Osteocyte (in vitro differentiated cells): ENCODE measurements around the gene PRLR. TPM values are rescaled to one million over a fixed set of nuclear protein-coding genes. Genes with fewer than 3 reads are reported as not detected.
"Not testable (repeated sequence)": the region's sequence is repeated elsewhere in the genome, so short reads cannot be mapped to it uniquely, and the experiment has no call there.

Source experiments
- DNase-seq: peaks from one replicate; pipeline ENCODE4 v3.0.0; 2021; ENCODE audit warnings: mixed read lengths; ENCODE audit not compliant: unreplicated experiment; ENCODE audit errors: extremely low spot score
- H3K27ac Mint-ChIP-seq: one replicate; pipeline ENCODE4 v1.8.0; 2021; ENCODE audit warnings: mild to moderate bottlenecking, mixed read lengths; ENCODE audit not compliant: unreplicated experiment
- H3K27me3 Mint-ChIP-seq: one replicate; pipeline ENCODE4 v1.8.0; 2021; ENCODE audit warnings: mixed read lengths; ENCODE audit not compliant: unreplicated experiment
- H3K36me3 Mint-ChIP-seq: one replicate; pipeline ENCODE4 v1.8.0; 2021; ENCODE audit warnings: mixed read lengths; ENCODE audit not compliant: unreplicated experiment
- H3K4me1 Mint-ChIP-seq: one replicate; pipeline ENCODE4 v1.8.0; 2021; ENCODE audit warnings: mixed read lengths; ENCODE audit not compliant: unreplicated experiment
- H3K4me3 Mint-ChIP-seq: one replicate; pipeline ENCODE4 v1.8.0; 2021; ENCODE audit warnings: mild to moderate bottlenecking, moderate library complexity, mixed read lengths; ENCODE audit not compliant: unreplicated experiment
- H3K9me3 Mint-ChIP-seq: one replicate; pipeline ENCODE4 v1.8.0; 2021; ENCODE audit warnings: mixed read lengths; ENCODE audit not compliant: unreplicated experiment
- CTCF ChIP-seq: fragments of 200-600 bp; sonication (generic); IDR thresholded peaks from 2 replicates; pipeline ENCODE4 v1.5.0; 2021; ENCODE audit warnings: antibody characterized with exemption, mild to moderate bottlenecking, moderate library complexity
- total RNA-seq: library from RNA; stranded (reverse); gene quantifications from 2 replicates; pipeline ENCODE4 v1.2.1, GENCODE V29; 2021

PRLR gene
- total RNA-seq, 1 donor from 2014 or later, result 0.30 TPM

- Mint-ChIP-seq H3K4me1 (peaks cover 9% of the 10 kb centered on the region), H3K4me3 (no peak overlapping the region), H3K36me3 (no peaks in the 10 kb centered on the region), H3K9me3 (no peaks in the 10 kb centered on the region), H3K27me3 (peaks cover 12% of the 10 kb centered on the region), H3K27ac (no peak overlapping the region)
- no peak for DNase-seq
- TF ChIP-seq CTCF, result no peak
Observed at GRCh38 chr5:35198075-35198474, 32.2 kb downstream of the PRLR start.

GRCh38 chr5:35197351-35197750 lies 32.9 kb downstream of the PRLR start:
- H3K27ac Mint-ChIP-seq, result no peak overlapping the region
- no peak for TF ChIP-seq CTCF
- no peak overlapping the region for H3K4me3 Mint-ChIP-seq
- no peaks in the 10 kb centered on the region for H3K9me3 Mint-ChIP-seq
- peaks cover 9% of the 10 kb centered on the region for H3K4me1 Mint-ChIP-seq
- peaks cover 12% of the 10 kb centered on the region for H3K27me3 Mint-ChIP-seq
- no peaks in the 10 kb centered on the region for H3K36me3 Mint-ChIP-seq
- DNase-seq, result no peak

GRCh38 chr5:35195472-35195852 lies 34.8 kb downstream of the PRLR start:
- Mint-ChIP-seq H3K27me3 (peaks cover 9% of the 10 kb centered on the region), H3K27ac (no peak overlapping the region), H3K36me3 (no peaks in the 10 kb centered on the region), H3K9me3 (no peaks in the 10 kb centered on the region), H3K4me1 (peaks cover 9% of the 10 kb centered on the region), H3K4me3 (no peak overlapping the region)
- DNase-seq, result no peak
- TF ChIP-seq CTCF, result no peak

GRCh38 chr5:35194635-35195471 lies 35.4 kb downstream of the PRLR start:
- H3K9me3 Mint-ChIP-seq, result no peaks in the 10 kb centered on the region
- H3K27me3 Mint-ChIP-seq, result peaks cover 4% of the 10 kb centered on the region
- no peak for DNase-seq
- no peaks in the 10 kb centered on the region for H3K36me3 Mint-ChIP-seq
- no peak overlapping the region for H3K27ac Mint-ChIP-seq
- peaks cover 9% of the 10 kb centered on the region for H3K4me1 Mint-ChIP-seq
- TF ChIP-seq CTCF, result no peak
- H3K4me3 Mint-ChIP-seq, result no peak overlapping the region

GRCh38 chr5:35192506-35192905 lies 37.8 kb downstream of the PRLR start:
- no peak for DNase-seq
- Mint-ChIP-seq H3K4me3 (no peak overlapping the region), H3K9me3 (no peaks in the 10 kb centered on the region), H3K27ac (no peak overlapping the region), H3K27me3 (peaks cover 1% of the 10 kb centered on the region), H3K36me3 (no peaks in the 10 kb centered on the region), H3K4me1 (no peaks in the 10 kb centered on the region)
- TF ChIP-seq CTCF, result no peak

GRCh38 chr5:35189801-35190200 lies 40.5 kb downstream of the PRLR start:
- not testable (repeated sequence) for H3K27ac Mint-ChIP-seq, DNase-seq, H3K36me3 Mint-ChIP-seq, H3K4me1 Mint-ChIP-seq, H3K4me3 Mint-ChIP-seq, H3K27me3 Mint-ChIP-seq, H3K9me3 Mint-ChIP-seq
